ENCODE data around the gene NCAPG2. TPM values are rescaled to one million over a fixed set of nuclear protein-coding genes. Genes with fewer than 3 reads are reported as not detected.

Gene NCAPG2
- total RNA-seq, 2 donors from 2014 or later: 0.66 to 8.8 TPM

DNA sequence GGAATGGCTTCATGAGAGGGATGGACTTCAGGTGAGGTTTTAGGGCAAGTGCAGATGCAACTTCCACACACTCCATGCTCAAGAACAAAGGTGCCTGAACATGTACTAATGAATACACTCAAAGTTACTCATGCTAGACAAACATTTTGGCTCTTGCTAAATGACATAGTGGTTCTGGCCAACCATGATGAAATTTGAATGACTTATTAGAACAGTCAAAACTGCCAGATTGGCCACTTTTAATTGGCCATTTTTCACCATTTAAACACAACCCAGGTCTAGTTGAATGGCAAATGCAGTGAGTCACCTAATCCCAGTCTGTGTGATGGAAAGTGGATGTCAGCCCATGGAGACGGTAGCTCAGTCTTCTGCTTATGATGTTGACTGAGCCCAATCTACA lies 112.1 kb downstream of the NCAPG2 start:
- TF ChIP-seq, protein P1, sequence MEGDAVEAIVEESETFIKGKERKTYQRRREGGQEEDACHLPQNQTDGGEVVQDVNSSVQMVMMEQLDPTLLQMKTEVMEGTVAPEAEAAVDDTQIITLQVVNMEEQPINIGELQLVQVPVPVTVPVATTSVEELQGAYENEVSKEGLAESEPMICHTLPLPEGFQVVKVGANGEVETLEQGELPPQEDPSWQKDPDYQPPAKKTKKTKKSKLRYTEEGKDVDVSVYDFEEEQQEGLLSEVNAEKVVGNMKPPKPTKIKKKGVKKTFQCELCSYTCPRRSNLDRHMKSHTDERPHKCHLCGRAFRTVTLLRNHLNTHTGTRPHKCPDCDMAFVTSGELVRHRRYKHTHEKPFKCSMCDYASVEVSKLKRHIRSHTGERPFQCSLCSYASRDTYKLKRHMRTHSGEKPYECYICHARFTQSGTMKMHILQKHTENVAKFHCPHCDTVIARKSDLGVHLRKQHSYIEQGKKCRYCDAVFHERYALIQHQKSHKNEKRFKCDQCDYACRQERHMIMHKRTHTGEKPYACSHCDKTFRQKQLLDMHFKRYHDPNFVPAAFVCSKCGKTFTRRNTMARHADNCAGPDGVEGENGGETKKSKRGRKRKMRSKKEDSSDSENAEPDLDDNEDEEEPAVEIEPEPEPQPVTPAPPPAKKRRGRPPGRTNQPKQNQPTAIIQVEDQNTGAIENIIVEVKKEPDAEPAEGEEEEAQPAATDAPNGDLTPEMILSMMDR (IDR thresholded peaks at IDR 0.05): no peak
- no peak for TF ChIP-seq POLR2A (IDR thresholded peaks at IDR 0.05)
- DNase-seq: no peak
- Histone ChIP-seq H3K27me3 (no peaks in the 10 kb centered on the region), H3K4me1 (peaks cover 5% of the 10 kb centered on the region), H3K9me3 (peaks cover 0 to 6% (median 0%) of the 10 kb centered on the region in 3 donors), H3K27ac (no peak overlapping the region), H3K36me3 (replicated peaks in 1 of 2; ENCODE audit: insufficient read depth in 1 of 2, low read depth in 2 of 2) (no peaks in the 10 kb centered on the region), H3K4me3 (no peak overlapping the region)
- WGBS, 2 donors: 100% methylated on average over 1 of the region's 1 CpG
- intact Hi-C loops (cut with DNase I): no loop called here
- ATAC-seq: no peak

DNA sequence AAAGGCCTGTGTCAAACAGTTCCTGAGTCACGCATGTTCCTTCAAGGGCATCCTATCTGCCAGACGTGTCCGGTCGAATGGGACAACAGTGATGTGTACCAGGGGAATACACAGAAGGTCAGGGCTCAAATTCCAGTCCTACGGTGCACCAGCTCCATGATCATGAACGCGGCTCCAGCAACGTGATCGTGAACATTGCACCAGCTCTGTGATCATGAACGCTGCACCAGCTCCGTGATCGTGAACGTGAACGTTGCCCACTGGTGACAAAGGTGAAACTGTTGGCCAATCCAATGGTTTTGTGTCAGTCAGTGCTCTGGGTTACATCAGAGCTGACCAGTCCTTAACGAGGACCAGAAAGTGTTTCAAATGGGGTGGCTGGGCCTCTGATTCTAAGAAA lies 112.7 kb downstream of the NCAPG2 start:
- no peak overlapping the region for H3K4me3 ChIP-seq
- H3K27ac ChIP-seq: no peak overlapping the region
- DNase-seq: no peak
- H3K9me3 ChIP-seq: peaks cover 0 to 6% (median 0%) of the 10 kb centered on the region in 3 donors
- H3K36me3 ChIP-seq (replicated peaks in 1 of 2; ENCODE audit: insufficient read depth in 1 of 2, low read depth in 2 of 2): no peaks in the 10 kb centered on the region
- no peaks in the 10 kb centered on the region for H3K27me3 ChIP-seq
- intact Hi-C loops (cut with DNase I): no loop called here
- WGBS, 2 donors: 85 to 86% methylated on average over 15 of the region's 15 CpGs
- no peak for ATAC-seq
- TF ChIP-seq, protein P1 (IDR thresholded peaks at IDR 0.05): no peak
- TF ChIP-seq POLR2A (IDR thresholded peaks at IDR 0.05): no peak
- peaks cover 5% of the 10 kb centered on the region for H3K4me1 ChIP-seq

DNA sequence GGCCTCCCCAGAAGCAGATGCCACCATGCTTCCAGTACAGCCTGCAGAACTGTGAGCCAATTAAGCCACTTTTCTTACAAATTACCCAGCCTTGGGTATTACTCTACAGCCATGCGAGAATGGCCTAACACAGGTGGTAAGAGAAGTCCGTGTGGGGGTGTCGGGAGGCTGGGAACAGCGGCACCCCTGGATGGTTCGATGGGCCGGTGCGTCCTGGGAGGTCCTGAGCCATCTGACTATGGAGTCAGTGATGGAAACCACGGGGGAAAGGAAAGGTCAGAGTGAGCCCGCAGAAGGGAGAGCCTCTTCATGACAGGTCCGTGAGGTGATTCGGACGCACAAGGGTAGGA lies 114.4 kb downstream of the NCAPG2 start:
- ATAC-seq: no peak
- no peak overlapping the region for H3K27ac ChIP-seq
- H3K9me3 ChIP-seq: peaks cover 0 to 6% (median 0%) of the 10 kb centered on the region in 3 donors
- intact Hi-C loops (cut with DNase I): no loop called here
- H3K36me3 ChIP-seq (replicated peaks in 1 of 2; ENCODE audit: insufficient read depth in 1 of 2, low read depth in 2 of 2): no peaks in the 10 kb centered on the region
- 90 to 94% methylated on average over 12 of the region's 12 CpGs for WGBS, 2 donors
- no peak for DNase-seq
- TF ChIP-seq POLR2A (IDR thresholded peaks at IDR 0.05): no peak
- TF ChIP-seq, protein P1 (IDR thresholded peaks at IDR 0.05): no peak
- no peaks in the 10 kb centered on the region for H3K27me3 ChIP-seq
- H3K4me3 ChIP-seq: no peak overlapping the region
- peaks cover 22% of the 10 kb centered on the region for H3K4me1 ChIP-seq

DNA sequence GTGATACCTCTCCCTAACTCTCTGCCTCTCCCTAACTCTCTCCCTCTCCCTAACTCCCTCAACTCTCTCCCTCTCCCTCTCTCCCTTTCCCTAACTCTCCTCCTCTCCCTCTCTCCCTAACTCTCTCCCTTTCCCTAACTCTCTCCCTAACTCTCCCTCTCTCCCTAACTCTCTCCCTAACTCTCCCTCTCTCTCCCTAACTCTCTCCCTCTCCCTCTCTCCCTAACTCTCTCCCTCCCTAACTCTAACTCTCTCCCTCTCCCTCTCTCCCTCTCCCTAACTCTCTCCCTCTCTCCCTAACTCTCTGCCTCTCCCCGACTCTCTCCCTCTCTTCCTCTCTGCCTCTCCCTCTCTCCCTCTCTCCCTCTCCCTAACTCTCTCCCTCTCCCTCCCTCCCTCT lies 115.0 kb downstream of the NCAPG2 start:
- TF ChIP-seq POLR2A (IDR thresholded peaks at IDR 0.05): no peak
- TF ChIP-seq, protein P1 (IDR thresholded peaks at IDR 0.05): no peak
- Histone ChIP-seq H3K27me3 (no peaks in the 10 kb centered on the region), H3K9me3 (peaks cover 0 to 6% (median 0%) of the 10 kb centered on the region in 3 donors), H3K27ac (no peak overlapping the region), H3K4me3 (no peak overlapping the region), H3K4me1 (peaks cover 27% of the 10 kb centered on the region), H3K36me3 (replicated peaks in 1 of 2; ENCODE audit: insufficient read depth in 1 of 2, low read depth in 2 of 2) (no peaks in the 10 kb centered on the region)
- intact Hi-C loops (cut with DNase I): no loop called here
- WGBS, 2 donors: 71 to 92% methylated on average over 1 of the region's 1 CpG
- no peak for DNase-seq
- ATAC-seq: no peak

DNA sequence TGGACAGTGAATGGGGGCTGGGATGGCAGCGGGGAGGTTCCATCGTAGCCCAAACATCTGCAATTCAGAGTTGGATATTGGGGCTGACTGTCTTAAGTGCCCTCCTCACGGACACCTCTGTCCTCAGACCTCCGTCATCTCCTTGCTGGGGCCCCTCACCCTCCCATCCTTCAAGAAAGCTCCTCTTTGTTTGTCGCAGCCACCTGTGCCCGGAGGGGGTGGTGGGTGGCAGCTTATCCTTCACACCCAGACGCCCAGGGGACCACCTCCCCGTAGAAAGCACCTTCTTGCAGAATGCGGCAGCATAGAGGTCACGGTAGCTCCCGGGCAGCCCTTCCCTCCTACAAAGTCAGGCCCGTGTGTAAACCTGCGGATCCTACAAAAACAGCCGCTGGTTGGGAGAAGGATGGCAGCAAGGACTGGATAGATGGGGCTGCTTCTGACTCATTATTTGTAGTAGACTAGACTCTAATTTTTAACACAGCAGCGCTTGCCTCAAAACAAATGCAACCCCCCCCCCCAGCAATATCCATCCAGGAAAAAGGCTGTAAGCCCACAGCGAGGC lies 115.6 kb downstream of the NCAPG2 start:
- Histone ChIP-seq H3K27ac (no peak overlapping the region), H3K27me3 (no peaks in the 10 kb centered on the region), H3K36me3 (replicated peaks in 1 of 2; ENCODE audit: insufficient read depth in 1 of 2, low read depth in 2 of 2) (no peaks in the 10 kb centered on the region), H3K9me3 (peaks cover 0 to 6% (median 0%) of the 10 kb centered on the region in 3 donors), H3K4me1 (peaks cover 34% of the 10 kb centered on the region), H3K4me3 (no peak overlapping the region)
- intact Hi-C loops (cut with DNase I): no loop called here
- ATAC-seq (no peak), DNase-seq (no peak)
- no peak for TF ChIP-seq POLR2A (IDR thresholded peaks at IDR 0.05)
- TF ChIP-seq, protein P1 (IDR thresholded peaks at IDR 0.05): no peak
- WGBS, 2 donors: 56 to 61% methylated on average over 15 to 16 of the region's 16 CpGs

Measured in body of pancreas (tissue), 4 donors.